Naive B cell (primary cell): ENCODE results near the gene DDA1. TPM values are rescaled to one million over a fixed set of nuclear protein-coding genes. Genes with fewer than 3 reads are reported as not detected.

Experiments used
- ATAC-seq, 2 donors: fragments of 150-1000 bp; cut with Tn5 transposase; 2 replicates each; pipeline ENCODE4 v1.10.0; 2021; ENCODE audit warnings: low read depth in 2 of 2, mild to moderate bottlenecking in 2 of 2, moderate library complexity in 2 of 2
- DNase-seq: peaks from one replicate; pipeline ENCODE4 v3.0.0; 2022
- H3K27ac Mint-ChIP-seq, 6 donors: one replicate each; pipeline ENCODE4 v1.8.0; 2020 to 2022; ENCODE audit warnings: mild to moderate bottlenecking in 6 of 6, mixed read lengths in 6 of 6, moderate library complexity in 5 of 6, inconsistent platforms in 2 of 6
- H3K27me3 Mint-ChIP-seq, 3 donors: one replicate each; pipeline ENCODE4 v1.8.0; 2021 to 2022; ENCODE audit warnings: mixed read lengths in 3 of 3, mild to moderate bottlenecking in 1 of 3
- H3K36me3 Mint-ChIP-seq, 2 donors: one replicate each; pipeline ENCODE4 v1.8.0; 2020 to 2022; ENCODE audit warnings: mixed read lengths in 2 of 2, inconsistent platforms in 1 of 2, mild to moderate bottlenecking in 1 of 2
- H3K4me1 Mint-ChIP-seq, 3 donors: one replicate each; pipeline ENCODE4 v1.8.0; 2020 to 2022; ENCODE audit warnings: mixed read lengths in 3 of 3, inconsistent platforms in 1 of 3, mild to moderate bottlenecking in 1 of 3, moderate library complexity in 1 of 3
- H3K4me3 Mint-ChIP-seq, 8 donors: one replicate each; pipeline ENCODE4 v1.8.0; 2020 to 2022; ENCODE audit warnings: mild to moderate bottlenecking in 8 of 8, mixed read lengths in 8 of 8, moderate library complexity in 8 of 8, inconsistent platforms in 2 of 8
- H3K9me3 Mint-ChIP-seq, 7 donors: one replicate each; pipeline ENCODE4 v1.8.0; 2020 to 2022; ENCODE audit warnings: mixed read lengths in 7 of 7, mild to moderate bottlenecking in 5 of 7, inconsistent platforms in 2 of 7, moderate library complexity in 1 of 7
- polyA plus RNA-seq, 6 donors: library from polyadenylated mRNA; unstranded; fragments of 300-500 nt; fragmentation: Illumina TruSeq; gene quantifications; one replicate each; pipeline ENCODE4 v1.2.3, GENCODE V29; 2021; ENCODE audit warnings: low read depth in 6 of 6

Gene DDA1
- polyA plus RNA-seq, 6 donors from 2014 or later, result 16.2 to 25.0 (median 22.6) TPM

DNA sequence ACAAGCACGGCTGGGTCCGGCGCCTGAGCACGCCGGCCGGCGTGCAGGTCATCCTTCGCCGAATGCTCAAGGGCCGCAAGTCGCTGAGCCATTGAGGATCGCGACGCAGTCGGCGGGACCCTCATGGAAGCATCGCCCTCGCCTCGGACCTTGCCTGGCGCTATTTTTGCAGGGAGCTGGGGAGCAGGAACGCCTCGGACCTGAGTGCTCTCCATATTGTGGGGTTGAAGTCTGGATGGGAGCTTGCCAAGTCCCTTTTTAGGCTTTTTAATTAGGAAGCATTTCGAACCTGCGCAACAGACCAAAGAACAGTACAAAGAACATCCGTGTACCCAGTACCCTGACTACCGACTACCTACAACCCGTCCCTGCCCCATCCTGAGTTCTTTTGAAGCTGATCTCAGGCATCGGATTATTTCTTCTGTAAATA, 3.1 kb upstream of the DDA1 start:
- H3K4me3 Mint-ChIP-seq, result peak overlapping the region; percentile 80 to 94 (median 92)
- ATAC-seq, result no peak

GRCh38 chr19:17307876-17308377, 1.4 kb upstream of the DDA1 start:
- Mint-ChIP-seq H3K36me3 (no peaks in the 10 kb centered on the region), H3K4me3 (peak overlapping the region in 7 of 8 donors; percentile 11 to 93 (median 65)), H3K4me1 (peaks cover 34 to 70% (median 56%) of the 10 kb centered on the region in 3 donors), H3K27ac (peak overlapping the region in 2 of 6 donors; percentile 46 to 92), H3K9me3 (no peaks in the 10 kb centered on the region), H3K27me3 (no peaks in the 10 kb centered on the region)
- no peak for DNase-seq
- ATAC-seq, result no peak

More for the DNA sequence above, 3.1 kb upstream of the DDA1 start:
- H3K9me3 Mint-ChIP-seq, result no peaks in the 10 kb centered on the region
- H3K27me3 Mint-ChIP-seq, result no peaks in the 10 kb centered on the region
- H3K36me3 Mint-ChIP-seq, result no peaks in the 10 kb centered on the region
- peak overlapping the region in 3 of 6 donors; percentile 61 to 82 (median 81) for H3K27ac Mint-ChIP-seq
- peaks cover 34 to 74% (median 53%) of the 10 kb centered on the region in 3 donors for H3K4me1 Mint-ChIP-seq
- no peak for DNase-seq

DNA sequence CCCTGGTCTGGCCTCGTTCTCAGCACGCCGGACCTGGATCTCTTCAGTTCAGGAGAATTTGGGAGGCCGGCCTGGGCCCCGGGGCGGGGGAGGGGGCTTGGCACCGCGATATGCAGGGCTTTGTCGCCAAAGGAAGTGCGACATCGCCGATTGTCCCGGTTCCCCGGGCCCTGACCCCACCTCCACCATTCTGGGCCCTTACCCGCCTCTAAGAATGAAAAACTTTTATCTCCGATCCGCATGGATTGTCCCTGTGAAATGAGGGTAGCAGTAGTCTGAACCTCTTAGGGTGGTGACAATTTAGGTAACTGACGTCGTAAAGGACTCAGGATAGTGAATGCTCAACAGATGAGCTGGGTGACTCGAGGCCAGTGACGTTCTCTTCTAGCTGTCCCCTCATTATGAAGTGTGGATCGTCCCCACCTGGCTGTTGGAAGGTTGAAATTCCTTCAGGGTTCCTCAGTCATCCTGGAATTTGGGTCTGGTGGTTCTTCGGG, 650 bp downstream of the DDA1 start:
- H3K4me3 Mint-ChIP-seq, result peak overlapping the region; percentile 92 to 99 (median 98)
- no peaks in the 10 kb centered on the region for H3K9me3 Mint-ChIP-seq
- no peaks in the 10 kb centered on the region for H3K36me3 Mint-ChIP-seq
- peaks cover 26 to 56% (median 50%) of the 10 kb centered on the region in 3 donors for H3K4me1 Mint-ChIP-seq
- ATAC-seq (no peak), DNase-seq (no peak)
- no peaks in the 10 kb centered on the region for H3K27me3 Mint-ChIP-seq
- peak overlapping the region; percentile 92 to 97 (median 94) for H3K27ac Mint-ChIP-seq

DNA sequence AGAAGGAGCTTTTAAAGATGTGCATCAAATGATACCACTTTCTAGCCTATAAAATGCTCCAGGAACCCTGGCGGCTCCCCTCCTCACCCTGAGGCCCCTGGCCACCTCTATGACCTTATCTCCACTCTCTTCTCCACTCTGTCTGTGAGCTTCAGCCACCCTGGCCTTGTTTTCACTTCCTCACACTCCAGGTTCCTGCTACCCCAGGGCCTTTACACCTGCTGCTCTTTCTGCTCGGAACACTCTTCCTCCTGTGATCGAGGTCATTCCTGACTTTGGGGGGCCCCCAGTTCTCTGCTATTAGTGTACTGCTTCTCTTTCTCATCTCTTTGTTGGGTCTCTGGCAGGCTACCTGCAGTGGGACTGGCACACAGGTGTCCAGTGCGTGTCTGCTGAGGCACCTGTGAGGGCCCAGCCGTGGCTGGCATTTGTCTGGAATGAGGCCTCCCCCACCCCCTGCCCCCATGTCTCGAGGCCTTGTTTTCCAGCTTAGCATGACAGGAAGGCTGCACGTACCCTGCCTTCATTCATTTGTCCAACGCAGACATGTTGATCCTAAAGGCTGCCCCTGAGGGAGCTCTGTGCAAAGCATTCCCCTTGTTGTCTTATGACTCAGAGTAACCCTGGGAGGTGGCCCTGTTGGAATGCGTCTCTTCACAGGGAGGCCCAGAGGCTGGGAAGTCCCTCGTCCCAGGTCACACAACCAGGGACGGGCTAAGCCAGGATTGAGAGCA, 2.3 kb downstream of the DDA1 start:
- Mint-ChIP-seq H3K4me3 (peak overlapping the region in 7 of 8 donors; percentile 42 to 95 (median 75)), H3K27me3 (no peaks in the 10 kb centered on the region), H3K4me1 (peaks cover 27 to 46% (median 45%) of the 10 kb centered on the region in 3 donors), H3K9me3 (no peaks in the 10 kb centered on the region), H3K36me3 (peaks cover 0 to 7% of the 10 kb centered on the region in 2 donors), H3K27ac (no peak overlapping the region)
- DNase-seq (no peak), ATAC-seq (no peak)

DNA sequence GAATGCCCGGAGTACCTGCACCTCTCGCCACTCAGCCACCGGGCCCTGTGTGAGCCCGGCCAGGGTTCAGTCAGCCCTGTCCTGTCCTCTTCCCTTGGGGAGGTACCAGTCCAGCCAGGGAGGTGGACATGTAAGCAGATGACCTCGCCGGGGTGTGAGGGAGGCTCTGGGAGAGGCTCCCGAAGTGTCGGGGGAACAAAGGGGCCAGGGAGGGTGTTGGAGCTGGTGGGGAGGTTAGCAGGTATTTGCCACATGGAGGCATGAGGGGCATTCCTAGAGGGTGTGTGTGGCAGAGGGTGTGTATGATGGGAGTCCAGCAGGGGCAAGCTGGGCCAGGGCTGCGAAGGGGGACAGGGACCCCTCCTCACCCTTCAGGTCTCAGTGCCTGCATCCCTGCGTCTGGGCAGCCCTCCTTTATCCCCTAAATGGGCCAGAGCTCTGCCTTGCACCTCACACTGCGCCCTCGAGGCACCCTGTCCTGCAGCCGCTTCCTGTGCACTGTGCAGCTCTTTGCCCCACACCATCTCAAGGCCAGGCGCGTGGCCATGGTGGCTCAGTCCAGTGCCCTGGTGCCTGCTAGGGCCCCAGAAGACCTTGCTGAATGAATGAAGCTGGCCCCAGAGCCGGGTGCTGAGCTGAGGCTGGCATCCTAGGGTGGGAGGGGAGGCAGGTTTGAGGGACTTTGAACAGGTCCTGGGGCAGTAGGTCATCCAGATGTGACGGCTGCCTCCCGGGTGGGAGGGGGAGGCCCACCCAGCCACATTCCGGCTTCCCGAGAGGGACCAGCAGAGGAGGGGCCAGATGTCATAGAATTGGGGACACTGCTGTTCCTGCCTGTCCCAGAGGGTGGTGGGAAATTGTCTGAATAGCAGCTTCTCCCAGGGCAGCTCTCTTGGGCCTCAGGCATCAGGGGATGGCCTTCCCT, 3.1 kb downstream of the DDA1 start:
- DNase-seq (no peak), ATAC-seq (no peak)
- Mint-ChIP-seq H3K4me3 (peak overlapping the region in 3 of 8 donors; percentile 30 to 79 (median 35)), H3K4me1 (peaks cover 27 to 46% (median 37%) of the 10 kb centered on the region in 3 donors), H3K27ac (no peak overlapping the region), H3K27me3 (no peaks in the 10 kb centered on the region), H3K36me3 (peaks cover 0 to 7% of the 10 kb centered on the region in 2 donors), H3K9me3 (no peaks in the 10 kb centered on the region)

- Mint-ChIP-seq H3K27ac (no peak overlapping the region), H3K4me3 (peak overlapping the region in 1 of 8 donors; percentile 67), H3K4me1 (peaks cover 18 to 37% (median 25%) of the 10 kb centered on the region in 3 donors), H3K27me3 (no peaks in the 10 kb centered on the region), H3K36me3 (peaks cover 0 to 7% of the 10 kb centered on the region in 2 donors), H3K9me3 (no peaks in the 10 kb centered on the region)
- no peak for DNase-seq
- no peak for ATAC-seq
Measured at GRCh38 chr19:17314007-17314593, 4.7 kb downstream of the DDA1 start.

GRCh38 chr19:17318966-17319365, 9.6 kb downstream of the DDA1 start:
- H3K4me3 Mint-ChIP-seq, result no peak overlapping the region
- ATAC-seq (no peak), DNase-seq (no peak)
- H3K27ac Mint-ChIP-seq, result no peak overlapping the region
- peaks cover 8 to 21% of the 10 kb centered on the region in 2 donors for H3K36me3 Mint-ChIP-seq
- H3K27me3 Mint-ChIP-seq, result no peaks in the 10 kb centered on the region
- no peaks in the 10 kb centered on the region for H3K9me3 Mint-ChIP-seq
- H3K4me1 Mint-ChIP-seq, result peaks cover 3 to 10% (median 10%) of the 10 kb centered on the region in 3 donors

DNA sequence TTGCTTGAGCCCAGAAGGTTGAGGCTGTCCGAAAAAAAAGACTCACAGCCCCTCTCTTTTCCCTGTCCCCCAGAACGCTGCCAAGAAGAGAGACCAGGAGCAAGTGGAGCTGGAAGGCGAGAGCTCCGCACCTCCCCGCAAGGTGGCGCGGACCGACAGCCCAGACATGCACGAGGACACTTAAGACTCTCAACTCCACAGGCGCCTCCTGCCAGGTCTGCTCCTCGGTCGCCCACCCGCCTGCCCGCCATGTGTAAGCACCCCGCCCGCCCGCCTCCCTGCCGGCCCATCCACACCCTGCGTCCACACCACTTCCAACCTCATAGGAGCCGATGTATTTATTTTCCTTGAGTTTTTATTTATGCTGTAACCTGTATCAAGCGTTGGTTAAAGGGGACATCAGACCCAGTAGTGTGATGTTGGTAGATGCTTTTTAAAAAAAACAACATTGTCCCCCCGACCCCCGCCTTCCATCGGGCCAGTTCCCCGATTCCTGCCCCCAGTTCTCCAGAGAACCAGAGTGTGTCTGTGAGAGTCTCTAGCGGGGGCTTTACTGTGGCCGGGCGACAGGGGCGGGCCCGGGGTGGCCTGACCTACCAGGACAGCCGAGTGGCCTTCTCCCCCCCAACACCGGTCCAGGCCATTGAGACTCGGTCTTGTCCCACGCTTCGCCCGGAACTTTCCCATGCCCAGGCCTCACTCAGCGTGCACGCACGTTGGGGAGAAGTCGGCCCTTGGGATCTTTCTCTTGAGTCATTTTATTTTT, 10.3 kb downstream of the DDA1 start:
- peak overlapping the region in 1 of 6 donors; percentile 73 for H3K27ac Mint-ChIP-seq

GRCh38 chr19:17320435-17320834, 11.1 kb downstream of the DDA1 start:
- H3K27me3 Mint-ChIP-seq, result no peaks in the 10 kb centered on the region
- DNase-seq, result no peak
- H3K36me3 Mint-ChIP-seq, result peaks cover 8 to 21% of the 10 kb centered on the region in 2 donors
- peaks cover 0 to 10% (median 10%) of the 10 kb centered on the region in 3 donors for H3K4me1 Mint-ChIP-seq
- no peak overlapping the region for H3K27ac Mint-ChIP-seq
- no peak overlapping the region for H3K4me3 Mint-ChIP-seq
- no peaks in the 10 kb centered on the region for H3K9me3 Mint-ChIP-seq
- ATAC-seq, result no peak

More for the DNA sequence above, 10.3 kb downstream of the DDA1 start:
- no peaks in the 10 kb centered on the region for H3K9me3 Mint-ChIP-seq
- H3K4me3 Mint-ChIP-seq, result no peak overlapping the region
- H3K36me3 Mint-ChIP-seq, result peaks cover 8 to 21% of the 10 kb centered on the region in 2 donors
- H3K4me1 Mint-ChIP-seq, result peaks cover 0 to 10% (median 10%) of the 10 kb centered on the region in 3 donors
- ATAC-seq, result no peak
- no peak for DNase-seq
- H3K27me3 Mint-ChIP-seq, result no peaks in the 10 kb centered on the region

- Mint-ChIP-seq H3K4me3 (no peak overlapping the region), H3K27me3 (no peaks in the 10 kb centered on the region), H3K4me1 (peaks cover 0 to 9% (median 7%) of the 10 kb centered on the region in 3 donors), H3K27ac (no peak overlapping the region), H3K9me3 (no peaks in the 10 kb centered on the region), H3K36me3 (peaks cover 8 to 14% of the 10 kb centered on the region in 2 donors)
- DNase-seq (no peak), ATAC-seq (no peak)
Measured at GRCh38 chr19:17321655-17322489, 12.5 kb downstream of the DDA1 start.

GRCh38 chr19:17322854-17323253, 13.5 kb downstream of the DDA1 start:
- DNase-seq (no peak), ATAC-seq (no peak)
- Mint-ChIP-seq H3K27ac (no peak overlapping the region), H3K36me3 (peaks cover 8 to 14% of the 10 kb centered on the region in 2 donors), H3K4me3 (peak overlapping the region in 3 of 8 donors; percentile 47 to 77 (median 63)), H3K4me1 (peaks cover 0 to 11% (median 9%) of the 10 kb centered on the region in 3 donors), H3K9me3 (no peaks in the 10 kb centered on the region), H3K27me3 (no peaks in the 10 kb centered on the region)
